HUES64 (cell line): ENCODE results near the gene AGAP1.

Experiments used
- H3K27ac ChIP-seq: 2 replicates; pipeline ENCODE4 v1.7.0; 2013; ENCODE audit warnings: low read depth, low read length, inconsistent platforms
- H3K27me3 ChIP-seq: 2 replicates; pipeline ENCODE4 v1.6.1; 2013; ENCODE audit warnings: mild to moderate bottlenecking, low read length; ENCODE audit not compliant: insufficient read depth
- H3K36me3 ChIP-seq: 2 replicates; pipeline ENCODE4 v1.6.1; 2013; ENCODE audit warnings: mild to moderate bottlenecking, low read length; ENCODE audit not compliant: insufficient read depth
- H3K4me1 ChIP-seq: 2 replicates; pipeline ENCODE4 v1.6.1; 2013; ENCODE audit warnings: mild to moderate bottlenecking, low read length, moderate library complexity; ENCODE audit not compliant: insufficient read depth
- H3K4me3 ChIP-seq: 2 replicates; pipeline ENCODE4 v1.5.1; 2013; ENCODE audit warnings: mild to moderate bottlenecking, low read length, moderate library complexity
- H3K9ac ChIP-seq: 2 replicates; pipeline ENCODE4 v1.6.1; 2013; ENCODE audit warnings: mild to moderate bottlenecking, low read depth, low read length
- H3K9me3 ChIP-seq: 2 replicates; pipeline ENCODE4 v1.6.1; 2013; ENCODE audit warnings: low read depth, low read length; ENCODE audit not compliant: insufficient read depth
- WGBS: fragments of 150-250, 120-280 bp; methylation state at CpG from one replicate; pipeline ENCODE4 v1.1.7; 2013; ENCODE audit warnings: missing lambda C conversion rate; 5-methylcytosine and 5-hydroxymethylcytosine counted together

The AGAP1 gene

GRCh38 chr2:235810846-235811245, 317.0 kb downstream of the AGAP1 start:
- peaks cover 30% of the 10 kb centered on the region for H3K4me1 ChIP-seq
- H3K27ac ChIP-seq: no peak overlapping the region
- H3K4me3 ChIP-seq: no peak overlapping the region
- no peak overlapping the region for H3K9ac ChIP-seq
- no peaks in the 10 kb centered on the region for H3K27me3 ChIP-seq
- 71% methylated on average over 10 of the region's 10 CpGs for WGBS
- H3K9me3 ChIP-seq: no peaks in the 10 kb centered on the region
- peaks cover 22% of the 10 kb centered on the region for H3K36me3 ChIP-seq

GRCh38 chr2:235811446-235812184, 317.8 kb downstream of the AGAP1 start:
- Histone ChIP-seq H3K27ac (no peak overlapping the region), H3K9ac (no peak overlapping the region), H3K4me3 (no peak overlapping the region), H3K27me3 (no peaks in the 10 kb centered on the region), H3K36me3 (peaks cover 22% of the 10 kb centered on the region), H3K9me3 (no peaks in the 10 kb centered on the region), H3K4me1 (peaks cover 29% of the 10 kb centered on the region)
- 94% methylated on average over 20 of the region's 20 CpGs for WGBS

DNA sequence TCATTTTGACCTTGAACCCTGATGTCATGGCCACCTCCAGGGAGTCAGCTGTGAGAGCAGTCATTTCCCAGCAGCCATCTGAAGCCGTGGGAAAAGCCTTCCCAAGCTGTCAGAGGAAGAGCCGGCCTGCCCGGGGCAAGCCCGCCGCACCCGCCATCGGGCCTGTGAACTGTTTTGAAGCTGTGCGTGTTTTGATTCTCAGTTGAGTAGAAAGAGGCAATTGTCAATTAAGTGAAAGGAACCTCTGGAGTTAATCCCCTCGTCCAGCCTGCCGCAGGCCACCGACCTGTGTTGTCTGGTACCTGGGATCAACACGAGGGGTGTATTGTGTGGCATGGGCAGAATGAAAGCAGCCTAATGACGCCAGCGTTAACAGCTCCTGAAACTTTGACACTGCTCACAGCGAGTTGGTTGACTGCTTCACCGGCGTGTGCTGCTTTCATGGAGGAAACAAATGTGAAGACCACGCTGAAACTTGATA, 318.4 kb downstream of the AGAP1 start:
- 95% methylated on average over 18 of the region's 18 CpGs for WGBS
- H3K36me3 ChIP-seq: peaks cover 22% of the 10 kb centered on the region
- peaks cover 22% of the 10 kb centered on the region for H3K4me1 ChIP-seq

GRCh38 chr2:235813398-235813797, 319.6 kb downstream of the AGAP1 start:
- WGBS: 96% methylated on average over 12 of the region's 12 CpGs
- Histone ChIP-seq H3K4me1 (peaks cover 16% of the 10 kb centered on the region), H3K27me3 (no peaks in the 10 kb centered on the region), H3K9me3 (no peaks in the 10 kb centered on the region), H3K27ac (no peak overlapping the region), H3K9ac (no peak overlapping the region), H3K4me3 (no peak overlapping the region), H3K36me3 (peaks cover 15% of the 10 kb centered on the region)

More for the DNA sequence above, 318.4 kb downstream of the AGAP1 start:
- Histone ChIP-seq H3K4me3 (no peak overlapping the region), H3K9ac (no peak overlapping the region), H3K27ac (no peak overlapping the region), H3K27me3 (no peaks in the 10 kb centered on the region), H3K9me3 (no peaks in the 10 kb centered on the region)

DNA sequence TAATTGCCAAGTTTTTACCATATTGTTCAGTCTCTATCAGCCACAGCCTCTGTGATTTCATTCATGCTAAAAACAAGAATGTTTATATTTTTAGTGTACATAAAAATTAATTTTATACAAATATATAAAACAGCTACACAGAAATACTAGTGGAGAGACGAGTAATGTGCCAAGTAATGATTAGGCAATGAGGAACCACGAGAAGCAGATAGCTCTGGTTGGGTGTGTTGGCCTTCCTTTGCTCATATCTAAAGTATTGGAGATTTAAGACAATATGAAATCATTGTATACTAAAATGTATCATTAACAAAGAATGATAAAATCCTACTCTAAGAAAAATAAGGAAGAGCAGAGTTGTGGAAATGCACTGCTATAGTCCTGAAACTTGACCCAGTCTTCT, 326.7 kb downstream of the AGAP1 start:
- no peaks in the 10 kb centered on the region for H3K9me3 ChIP-seq
- 83% methylated on average over 2 of the region's 2 CpGs for WGBS
- H3K27ac ChIP-seq: no peak overlapping the region
- no peaks in the 10 kb centered on the region for H3K4me1 ChIP-seq
- no peaks in the 10 kb centered on the region; the same call in 1 of the 2 replicates for H3K36me3 ChIP-seq
- H3K9ac ChIP-seq: no peak overlapping the region
- no peak overlapping the region for H3K4me3 ChIP-seq
- H3K27me3 ChIP-seq: no peaks in the 10 kb centered on the region

GRCh38 chr2:235824331-235824730, 330.5 kb downstream of the AGAP1 start:
- H3K36me3 ChIP-seq: no peaks in the 10 kb centered on the region
- no peak overlapping the region for H3K9ac ChIP-seq
- WGBS: 92% methylated on average over 3 of the region's 3 CpGs

DNA sequence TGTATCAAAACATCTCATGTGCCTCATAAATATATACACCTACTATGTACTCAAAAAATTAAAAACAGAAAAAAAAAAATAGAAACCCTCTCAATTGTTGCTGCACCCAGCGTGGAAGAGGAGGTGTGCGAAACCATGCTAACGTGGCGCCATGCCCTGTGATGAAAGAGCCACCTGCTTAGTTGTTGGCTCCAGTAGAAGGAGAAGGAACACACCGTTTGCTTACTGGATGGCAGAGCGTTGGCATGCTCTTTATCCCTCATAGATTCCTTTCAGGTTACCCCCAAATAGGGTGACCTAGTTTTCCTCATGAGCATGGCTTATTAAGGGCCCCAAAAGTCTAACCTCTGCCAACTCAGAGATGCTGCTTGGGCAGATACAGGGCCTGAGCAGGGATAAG, 332.1 kb downstream of the AGAP1 start:
- WGBS: 96% methylated on average over 6 of the region's 6 CpGs
- H3K4me1 ChIP-seq: peaks cover 8% of the 10 kb centered on the region; the same call in 1 of the 2 replicates
- no peaks in the 10 kb centered on the region for H3K36me3 ChIP-seq
- no peak overlapping the region for H3K9ac ChIP-seq
- no peaks in the 10 kb centered on the region for H3K27me3 ChIP-seq
- H3K27ac ChIP-seq: no peak overlapping the region
- H3K4me3 ChIP-seq: no peak overlapping the region
- H3K9me3 ChIP-seq: no peaks in the 10 kb centered on the region

More at GRCh38 chr2:235824331-235824730, 330.5 kb downstream of the AGAP1 start:
- no peaks in the 10 kb centered on the region for H3K27me3 ChIP-seq
- H3K4me1 ChIP-seq: peaks cover 8% of the 10 kb centered on the region; the same call in 1 of the 2 replicates
- H3K9me3 ChIP-seq: no peaks in the 10 kb centered on the region
- H3K27ac ChIP-seq: no peak overlapping the region
- H3K4me3 ChIP-seq: no peak overlapping the region

DNA sequence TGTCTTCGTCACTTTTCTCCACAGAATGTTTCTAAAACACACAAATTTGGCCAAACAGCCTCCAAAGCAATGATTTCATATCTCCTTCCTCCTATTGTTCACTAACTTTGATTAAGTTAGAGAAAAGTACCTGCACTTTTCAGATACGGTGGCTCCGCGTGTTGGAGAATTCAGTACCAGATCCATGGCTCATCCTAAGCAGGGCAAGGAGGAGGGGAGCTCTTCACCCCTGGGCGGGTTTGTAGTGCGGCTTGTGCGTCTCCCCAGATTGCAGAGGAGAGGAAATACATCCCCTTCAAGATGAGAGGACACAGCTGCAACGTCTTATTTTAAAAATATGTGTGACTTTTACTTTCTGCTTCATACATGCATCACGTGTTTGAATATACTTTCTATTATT, 333.0 kb downstream of the AGAP1 start:
- 90% methylated on average over 9 of the region's 9 CpGs for WGBS
- no peak overlapping the region for H3K27ac ChIP-seq

DNA sequence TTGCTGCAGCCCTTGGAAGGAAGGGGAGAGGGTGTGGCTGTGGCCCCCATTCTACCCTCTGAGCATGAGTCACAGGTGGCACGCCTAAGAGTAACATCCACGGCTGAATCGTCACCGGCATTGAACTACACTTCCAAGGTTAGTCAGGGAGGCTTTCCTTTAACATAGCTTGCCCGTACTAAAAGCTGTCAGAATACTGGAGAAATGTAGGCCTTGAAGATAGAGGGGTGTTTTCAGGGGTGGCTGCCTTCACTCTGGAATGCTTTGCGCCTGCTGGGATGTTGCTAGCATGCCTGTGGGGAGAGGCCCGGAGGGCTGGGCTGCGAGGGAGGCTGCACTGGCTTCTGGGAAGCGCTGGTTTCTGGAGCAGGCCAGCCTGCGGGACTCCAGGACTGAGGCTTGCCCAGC, 333.7 kb downstream of the AGAP1 start:
- Histone ChIP-seq H3K27ac (no peak overlapping the region), H3K27me3 (no peaks in the 10 kb centered on the region), H3K4me3 (no peak overlapping the region), H3K9me3 (no peaks in the 10 kb centered on the region), H3K36me3 (no peaks in the 10 kb centered on the region), H3K9ac (no peak overlapping the region), H3K4me1 (peaks cover 8% of the 10 kb centered on the region; the same call in 1 of the 2 replicates)
- 72% methylated on average over 10 of the region's 10 CpGs for WGBS

More for the DNA sequence above, 333.0 kb downstream of the AGAP1 start:
- Histone ChIP-seq H3K4me1 (peaks cover 8% of the 10 kb centered on the region; the same call in 1 of the 2 replicates), H3K9me3 (no peaks in the 10 kb centered on the region), H3K9ac (no peak overlapping the region), H3K36me3 (no peaks in the 10 kb centered on the region), H3K4me3 (no peak overlapping the region), H3K27me3 (no peaks in the 10 kb centered on the region)

DNA sequence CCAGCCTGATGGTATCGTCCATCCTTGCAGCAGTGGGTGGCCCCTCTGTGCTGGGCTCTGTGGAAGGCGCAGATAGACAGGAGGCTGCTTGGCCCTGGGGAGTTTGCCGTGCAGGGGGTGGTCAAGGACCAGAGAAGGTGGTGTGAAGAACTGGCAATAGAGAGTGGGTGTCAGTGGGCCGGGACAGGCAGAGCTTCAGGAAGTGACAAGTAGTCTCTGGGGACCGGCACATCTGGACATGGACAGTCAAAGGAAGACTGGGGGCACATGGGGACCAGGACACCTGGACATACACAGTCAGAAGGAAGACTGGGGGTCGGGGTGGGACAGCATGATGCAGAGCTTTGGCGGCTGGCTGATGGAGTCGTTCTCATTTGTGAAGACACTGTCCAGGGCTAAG, 335.9 kb downstream of the AGAP1 start:
- Histone ChIP-seq H3K9ac (no peak overlapping the region), H3K36me3 (no peaks in the 10 kb centered on the region), H3K27ac (no peak overlapping the region), H3K4me3 (no peak overlapping the region), H3K9me3 (no peaks in the 10 kb centered on the region), H3K4me1 (peaks cover 8% of the 10 kb centered on the region; the same call in 1 of the 2 replicates), H3K27me3 (no peaks in the 10 kb centered on the region)
- WGBS: 94% methylated on average over 8 of the region's 8 CpGs

DNA sequence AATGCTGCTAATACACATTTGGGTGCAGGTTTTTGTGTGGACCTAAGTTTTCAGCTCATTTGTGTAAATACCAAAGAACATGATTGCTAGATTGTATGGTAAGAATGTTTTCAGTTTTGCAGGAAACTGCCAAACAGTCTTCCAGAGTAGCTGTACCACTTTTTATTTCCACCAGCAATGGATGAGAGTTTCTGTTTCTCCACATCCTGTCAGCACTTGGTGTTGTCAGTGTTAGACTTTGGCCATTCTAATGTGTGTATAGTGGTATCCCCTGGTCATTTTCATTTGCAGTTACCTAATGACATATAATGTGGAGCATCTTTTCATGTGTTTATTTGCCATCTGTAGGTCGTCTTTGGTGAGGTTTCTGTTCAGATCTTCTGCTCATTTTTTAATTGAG, 337.9 kb downstream of the AGAP1 start:
- Histone ChIP-seq H3K9ac (no peak overlapping the region), H3K36me3 (no peaks in the 10 kb centered on the region), H3K27ac (no peak overlapping the region), H3K4me1 (peaks cover 15% of the 10 kb centered on the region), H3K9me3 (no peaks in the 10 kb centered on the region), H3K27me3 (no peaks in the 10 kb centered on the region), H3K4me3 (no peak overlapping the region)
- 85% methylated on average over 1 of the region's 1 CpG for WGBS
